DOHH2 (cell line): Measurements from ENCODE around the gene ARRDC2.

Experiments
- H3F3A ChIP-seq: fragments of 200-600 bp; sonication (generic), shearing (Covaris generic); 2 replicates; pipeline ENCODE4 v1.6.0; 2016; ENCODE audit warnings: antibody characterized with exemption, mild to moderate bottlenecking; ENCODE audit not compliant: control insufficient read depth, insufficient read depth
- H3K27ac ChIP-seq: fragments of 200-600 bp; sonication (generic); 2 replicates; pipeline ENCODE4 v1.5.1; 2014; ENCODE audit warnings: low read depth, mild to moderate bottlenecking, low read length, moderate library complexity
- H3K27me3 ChIP-seq: fragments of 200-600 bp; sonication (generic); 2 replicates; pipeline ENCODE4 v1.6.1; 2014; ENCODE audit warnings: mild to moderate bottlenecking, low read length, mixed read lengths; ENCODE audit not compliant: control insufficient read depth
- H3K36me3 ChIP-seq: fragments of 200-600 bp; sonication (generic); 2 replicates; pipeline ENCODE4 v1.6.1; 2014; ENCODE audit warnings: mild to moderate bottlenecking, low read length, moderate library complexity, mixed read lengths; ENCODE audit not compliant: control insufficient read depth
- H3K4me1 ChIP-seq: fragments of 200-600 bp; sonication (generic); 2 replicates; pipeline ENCODE4 v1.6.1; 2014; ENCODE audit warnings: mild to moderate bottlenecking, low read length, mixed read lengths; ENCODE audit not compliant: control insufficient read depth
- H3K4me2 ChIP-seq: fragments of 200-600 bp; sonication (generic); 2 replicates; pipeline ENCODE4 v1.6.0; 2014; ENCODE audit warnings: mild to moderate bottlenecking, low read length, moderate library complexity
- H3K4me3 ChIP-seq: fragments of 200-600 bp; sonication (generic); 2 replicates; pipeline ENCODE4 v1.5.1; 2014; ENCODE audit warnings: mild to moderate bottlenecking, low read length, mixed read lengths
- H3K79me2 ChIP-seq: fragments of 200-600 bp; sonication (generic); 2 replicates; pipeline ENCODE4 v1.6.1; 2014; ENCODE audit warnings: mild to moderate bottlenecking, low read length, mixed read lengths; ENCODE audit not compliant: control insufficient read depth
- H3K9me2 ChIP-seq: fragments of 200-600 bp; sonication (generic); replicated peaks from 2 replicates; pipeline ENCODE4 v1.6.1; 2014; ENCODE audit warnings: mild to moderate bottlenecking, low read length, mixed read lengths; ENCODE audit not compliant: control insufficient read depth
- H3K9me3 ChIP-seq: fragments of 200-600 bp; sonication (generic); 2 replicates; pipeline ENCODE4 v1.6.1; 2014; ENCODE audit warnings: antibody characterized with exemption, low read length, mixed read lengths; ENCODE audit not compliant: control insufficient read depth, insufficient read depth
- H4K20me1 ChIP-seq: fragments of 200-600 bp; sonication (generic); 2 replicates; pipeline ENCODE4 v1.6.0; 2014; ENCODE audit warnings: low read depth, mild to moderate bottlenecking, antibody characterized with exemption, low read length, moderate library complexity; ENCODE audit not compliant: control insufficient read depth, insufficient read depth
- CTCF ChIP-seq: fragments of 200-600 bp; sonication (generic); IDR thresholded peaks from one replicate; pipeline ENCODE4 v1.5.1; 2014; ENCODE audit warnings: antibody characterized with exemption, mild to moderate bottlenecking, low read depth, low read length; ENCODE audit not compliant: poor library complexity, severe bottlenecking
- EZH2phosphoT487 ChIP-seq: fragments of 200-600 bp; sonication (generic); IDR thresholded peaks from 2 replicates; pipeline ENCODE4 v1.6.1; 2017; ENCODE audit warnings: borderline replicate concordance, mild to moderate bottlenecking, antibody characterized with exemption, low read length, moderate library complexity, mixed read lengths

ARRDC2 gene

GRCh38 chr19:18000480-18000914, 7.5 kb upstream of the ARRDC2 start:
- H3K27ac ChIP-seq = peak overlapping the region; percentile 48
- H3K9me3 ChIP-seq = no peaks in the 10 kb centered on the region
- H3K4me2 ChIP-seq = peak overlapping the region; percentile 58
- peaks cover 5% of the 10 kb centered on the region; the same call in 1 of the 2 replicates for H3K36me3 ChIP-seq
- peaks cover 2% of the 10 kb centered on the region; the same call in 1 of the 2 replicates for H3F3A ChIP-seq
- H4K20me1 ChIP-seq = no peaks in the 10 kb centered on the region
- H3K79me2 ChIP-seq = peaks cover 25% of the 10 kb centered on the region
- H3K4me3 ChIP-seq = peak overlapping the region; percentile 77
- no peaks in the 10 kb centered on the region for H3K27me3 ChIP-seq
- no peaks in the 10 kb centered on the region for H3K9me2 ChIP-seq
- peaks cover 39% of the 10 kb centered on the region for H3K4me1 ChIP-seq
- TF ChIP-seq EZH2phosphoT487 = no peak

DNA sequence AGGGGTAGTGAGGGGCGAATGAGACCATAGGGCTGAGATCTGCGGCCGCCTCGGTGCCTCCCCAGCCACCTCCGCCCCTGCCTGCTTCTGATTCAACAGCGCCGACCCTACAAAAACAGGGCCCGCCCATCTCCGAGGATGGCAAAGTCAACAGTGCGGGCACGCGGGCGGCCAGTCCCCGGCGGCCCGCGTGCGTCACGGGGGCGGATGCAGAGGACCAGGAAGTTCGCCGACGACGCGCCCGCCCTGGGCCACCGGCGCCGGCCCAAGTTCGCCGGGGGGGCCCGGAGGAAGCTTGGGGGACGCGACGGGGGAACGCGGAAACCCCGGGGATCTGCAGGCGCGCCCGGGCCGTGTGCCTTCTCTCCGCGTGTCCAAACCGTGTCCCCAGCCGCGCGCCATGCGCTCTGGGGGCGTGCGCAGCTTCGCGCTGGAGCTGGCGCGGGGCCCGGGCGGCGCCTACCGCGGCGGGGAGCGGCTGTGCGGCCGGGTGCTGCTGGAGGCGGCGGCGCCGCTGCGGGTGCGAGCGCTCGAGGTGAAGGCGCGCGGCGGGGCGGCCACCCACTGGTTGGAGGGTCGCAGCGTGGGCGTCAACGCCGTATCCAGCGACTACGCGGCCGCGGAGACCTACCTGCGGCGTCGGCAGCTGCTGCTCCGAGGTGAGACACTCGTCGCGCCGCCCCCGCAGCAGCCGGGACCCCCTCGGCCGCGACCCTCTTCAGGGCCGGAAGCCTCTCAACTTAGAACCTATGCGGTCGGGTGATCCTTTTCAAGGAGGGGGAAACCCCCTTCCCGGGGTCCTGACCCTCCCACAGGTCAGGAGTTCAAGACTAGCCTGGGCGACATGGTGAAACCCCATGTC, 6.8 kb upstream of the ARRDC2 start:
- Histone ChIP-seq H3K27ac (peak overlapping the region; percentile 48), H3K4me3 (peak overlapping the region; percentile 77)
- TF ChIP-seq EZH2phosphoT487 = no peak
- TF ChIP-seq CTCF = no peak

GRCh38 chr19:18001777-18002345, 6.1 kb upstream of the ARRDC2 start:
- Histone ChIP-seq H3K36me3 (peaks cover 5% of the 10 kb centered on the region), H3K4me2 (peak overlapping the region; percentile 58), H3K9me2 (no peaks in the 10 kb centered on the region), H4K20me1 (no peaks in the 10 kb centered on the region), H3K79me2 (peaks cover 25% of the 10 kb centered on the region), H3K4me1 (peaks cover 39% of the 10 kb centered on the region), H3K9me3 (no peaks in the 10 kb centered on the region), H3K4me3 (peak overlapping the region; percentile 77), H3F3A (peaks cover 2% of the 10 kb centered on the region; the same call in 1 of the 2 replicates), H3K27me3 (no peaks in the 10 kb centered on the region), H3K27ac (peak overlapping the region; percentile 48)
- TF ChIP-seq EZH2phosphoT487 = no peak
- TF ChIP-seq CTCF = no peak

More for the DNA sequence above, 6.8 kb upstream of the ARRDC2 start:
- no peaks in the 10 kb centered on the region for H4K20me1 ChIP-seq
- peak overlapping the region; percentile 58 for H3K4me2 ChIP-seq
- H3K79me2 ChIP-seq = peaks cover 25% of the 10 kb centered on the region
- H3K9me3 ChIP-seq = no peaks in the 10 kb centered on the region
- H3K9me2 ChIP-seq = no peaks in the 10 kb centered on the region
- peaks cover 39% of the 10 kb centered on the region for H3K4me1 ChIP-seq
- H3K27me3 ChIP-seq = no peaks in the 10 kb centered on the region
- peaks cover 5% of the 10 kb centered on the region; the same call in 1 of the 2 replicates for H3K36me3 ChIP-seq
- peaks cover 2% of the 10 kb centered on the region; the same call in 1 of the 2 replicates for H3F3A ChIP-seq
